DOHH2 (cell line): ENCODE results near the gene UFL1.

Source experiments
- EZH2phosphoT487 ChIP-seq: fragments of 200-600 bp; sonication (generic); IDR thresholded peaks from 2 replicates; pipeline ENCODE4 v1.6.1; 2017; ENCODE audit warnings: borderline replicate concordance, mild to moderate bottlenecking, antibody characterized with exemption, low read length, moderate library complexity, mixed read lengths
- TF ChIP-seq, protein P1 (sequence below): fragments of 200-600 bp; sonication (generic); IDR thresholded peaks from one replicate; pipeline ENCODE4 v1.5.1; 2014; ENCODE audit warnings: antibody characterized with exemption, mild to moderate bottlenecking, low read depth, low read length; ENCODE audit not compliant: poor library complexity, severe bottlenecking

- TF ChIP-seq, protein P1, sequence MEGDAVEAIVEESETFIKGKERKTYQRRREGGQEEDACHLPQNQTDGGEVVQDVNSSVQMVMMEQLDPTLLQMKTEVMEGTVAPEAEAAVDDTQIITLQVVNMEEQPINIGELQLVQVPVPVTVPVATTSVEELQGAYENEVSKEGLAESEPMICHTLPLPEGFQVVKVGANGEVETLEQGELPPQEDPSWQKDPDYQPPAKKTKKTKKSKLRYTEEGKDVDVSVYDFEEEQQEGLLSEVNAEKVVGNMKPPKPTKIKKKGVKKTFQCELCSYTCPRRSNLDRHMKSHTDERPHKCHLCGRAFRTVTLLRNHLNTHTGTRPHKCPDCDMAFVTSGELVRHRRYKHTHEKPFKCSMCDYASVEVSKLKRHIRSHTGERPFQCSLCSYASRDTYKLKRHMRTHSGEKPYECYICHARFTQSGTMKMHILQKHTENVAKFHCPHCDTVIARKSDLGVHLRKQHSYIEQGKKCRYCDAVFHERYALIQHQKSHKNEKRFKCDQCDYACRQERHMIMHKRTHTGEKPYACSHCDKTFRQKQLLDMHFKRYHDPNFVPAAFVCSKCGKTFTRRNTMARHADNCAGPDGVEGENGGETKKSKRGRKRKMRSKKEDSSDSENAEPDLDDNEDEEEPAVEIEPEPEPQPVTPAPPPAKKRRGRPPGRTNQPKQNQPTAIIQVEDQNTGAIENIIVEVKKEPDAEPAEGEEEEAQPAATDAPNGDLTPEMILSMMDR: no peak
- TF ChIP-seq EZH2phosphoT487: no peak
These were observed 10.8 kb downstream of the UFL1 start for GRCh38 chr6:96532399-96532798.
